MM.1S (cell line): ENCODE results near the gene DRAM1.
"Not testable (repeated sequence)": the region's sequence is repeated elsewhere in the genome, so short reads cannot be mapped to it uniquely, and the experiment has no call there.

Experiments
- DNase-seq: peaks from one replicate; pipeline ENCODE4 v3.0.0-alpha.2; 2015
- H2AFZ ChIP-seq: fragments of 300-600 bp; sonication (generic); 2 replicates; pipeline ENCODE4 v1.6.0; 2016; ENCODE audit warnings: antibody characterized with exemption, low read length
- H3F3A ChIP-seq: fragments of 300-600 bp; sonication (generic); 2 replicates; pipeline ENCODE4 v1.6.1; 2016; ENCODE audit warnings: mild to moderate bottlenecking, antibody characterized with exemption, low read length, moderate library complexity, mixed read lengths; ENCODE audit not compliant: insufficient read depth
- H3K27ac ChIP-seq: fragments of 300-600 bp; sonication (generic); 2 replicates; pipeline ENCODE4 v1.5.1; 2016; ENCODE audit warnings: mild to moderate bottlenecking, low read length
- H3K27me3 ChIP-seq: fragments of 300-600 bp; sonication (generic); replicated peaks from 2 replicates; pipeline ENCODE4 v1.6.0; 2016; ENCODE audit warnings: low read length; ENCODE audit not compliant: insufficient read depth
- H3K36me3 ChIP-seq: fragments of 300-600 bp; sonication (generic); replicated peaks from 2 replicates; pipeline ENCODE4 v1.6.1; 2016; ENCODE audit warnings: mild to moderate bottlenecking, low read length, mixed read lengths; ENCODE audit not compliant: insufficient read depth
- H3K4me1 ChIP-seq: fragments of 300-600 bp; sonication (generic); 2 replicates; pipeline ENCODE4 v1.6.1; 2016; ENCODE audit warnings: low read length, mixed read lengths
- H3K4me2 ChIP-seq: fragments of 300-600 bp; sonication (generic); 2 replicates; pipeline ENCODE4 v1.6.0; 2016; ENCODE audit warnings: low read depth, low read length
- H3K4me3 ChIP-seq: fragments of 300-600 bp; sonication (generic); 2 replicates; pipeline ENCODE4 v1.5.1; 2016; ENCODE audit warnings: low read length, mixed read lengths
- H3K79me2 ChIP-seq: fragments of 300-600 bp; sonication (generic); 2 replicates; pipeline ENCODE4 v1.6.1; 2016; ENCODE audit warnings: mixed run types, low read length, mixed read lengths
- H3K9ac ChIP-seq: fragments of 300-600 bp; sonication (generic); 2 replicates; pipeline ENCODE4 v1.6.1; 2016; ENCODE audit warnings: low read length, mixed read lengths
- H3K9me2 ChIP-seq: fragments of 300-600 bp; sonication (generic); replicated peaks from 2 replicates; pipeline ENCODE4 v1.6.1; 2016; ENCODE audit warnings: mild to moderate bottlenecking, low read length, mixed read lengths; ENCODE audit not compliant: insufficient read depth
- H3K9me3 ChIP-seq: fragments of 300-600 bp; sonication (generic); replicated peaks from 2 replicates; pipeline ENCODE4 v1.6.1; 2016; ENCODE audit warnings: mild to moderate bottlenecking, low read length, mixed read lengths; ENCODE audit not compliant: insufficient read depth
- H4K20me1 ChIP-seq: fragments of 300-600 bp; sonication (generic); 2 replicates; pipeline ENCODE4 v1.6.1; 2016; ENCODE audit warnings: mild to moderate bottlenecking, low read length, moderate library complexity, mixed read lengths; ENCODE audit not compliant: insufficient read depth
- EZH2 ChIP-seq: fragments of 300-600 bp; sonication (generic); optimal IDR thresholded peaks from 2 replicates; pipeline ENCODE3; 2017; ENCODE audit warnings: low read depth, mild to moderate bottlenecking, antibody characterized with exemption, low read length, mixed read lengths
- EZH2phosphoT487 ChIP-seq: fragments of 300-600 bp; sonication (generic); IDR thresholded peaks from 2 replicates; pipeline ENCODE4 v1.6.1; 2018; ENCODE audit warnings: antibody characterized with exemption, low read length
- TF ChIP-seq, protein P1 (sequence below): fragments of 300-600 bp; sonication (generic); IDR thresholded peaks from 2 replicates; pipeline ENCODE4 v1.5.1; 2016; ENCODE audit warnings: antibody characterized with exemption, low read length, mixed read lengths

Gene DRAM1

GRCh38 chr12:101908395-101908794 is 31.0 kb downstream of the DRAM1 start:
- no peaks in the 10 kb centered on the region for H3K9me3 ChIP-seq
- no peaks in the 10 kb centered on the region for H3K9me2 ChIP-seq
- TF ChIP-seq EZH2 (no peak), EZH2phosphoT487 (no peak)
- TF ChIP-seq, protein P1, sequence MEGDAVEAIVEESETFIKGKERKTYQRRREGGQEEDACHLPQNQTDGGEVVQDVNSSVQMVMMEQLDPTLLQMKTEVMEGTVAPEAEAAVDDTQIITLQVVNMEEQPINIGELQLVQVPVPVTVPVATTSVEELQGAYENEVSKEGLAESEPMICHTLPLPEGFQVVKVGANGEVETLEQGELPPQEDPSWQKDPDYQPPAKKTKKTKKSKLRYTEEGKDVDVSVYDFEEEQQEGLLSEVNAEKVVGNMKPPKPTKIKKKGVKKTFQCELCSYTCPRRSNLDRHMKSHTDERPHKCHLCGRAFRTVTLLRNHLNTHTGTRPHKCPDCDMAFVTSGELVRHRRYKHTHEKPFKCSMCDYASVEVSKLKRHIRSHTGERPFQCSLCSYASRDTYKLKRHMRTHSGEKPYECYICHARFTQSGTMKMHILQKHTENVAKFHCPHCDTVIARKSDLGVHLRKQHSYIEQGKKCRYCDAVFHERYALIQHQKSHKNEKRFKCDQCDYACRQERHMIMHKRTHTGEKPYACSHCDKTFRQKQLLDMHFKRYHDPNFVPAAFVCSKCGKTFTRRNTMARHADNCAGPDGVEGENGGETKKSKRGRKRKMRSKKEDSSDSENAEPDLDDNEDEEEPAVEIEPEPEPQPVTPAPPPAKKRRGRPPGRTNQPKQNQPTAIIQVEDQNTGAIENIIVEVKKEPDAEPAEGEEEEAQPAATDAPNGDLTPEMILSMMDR: no peak
- H3F3A ChIP-seq: no peaks in the 10 kb centered on the region
- no peaks in the 10 kb centered on the region for H3K79me2 ChIP-seq
- H3K9ac ChIP-seq: no peak overlapping the region
- H3K4me1 ChIP-seq: peaks cover 5% of the 10 kb centered on the region
- H3K4me3 ChIP-seq: no peak overlapping the region
- H2AFZ ChIP-seq: no peak overlapping the region
- H3K27me3 ChIP-seq: no peaks in the 10 kb centered on the region
- H3K4me2 ChIP-seq: no peak overlapping the region
- DNase-seq: no peak
- no peak overlapping the region for H3K27ac ChIP-seq
- no peaks in the 10 kb centered on the region for H4K20me1 ChIP-seq
- no peaks in the 10 kb centered on the region for H3K36me3 ChIP-seq

DNA sequence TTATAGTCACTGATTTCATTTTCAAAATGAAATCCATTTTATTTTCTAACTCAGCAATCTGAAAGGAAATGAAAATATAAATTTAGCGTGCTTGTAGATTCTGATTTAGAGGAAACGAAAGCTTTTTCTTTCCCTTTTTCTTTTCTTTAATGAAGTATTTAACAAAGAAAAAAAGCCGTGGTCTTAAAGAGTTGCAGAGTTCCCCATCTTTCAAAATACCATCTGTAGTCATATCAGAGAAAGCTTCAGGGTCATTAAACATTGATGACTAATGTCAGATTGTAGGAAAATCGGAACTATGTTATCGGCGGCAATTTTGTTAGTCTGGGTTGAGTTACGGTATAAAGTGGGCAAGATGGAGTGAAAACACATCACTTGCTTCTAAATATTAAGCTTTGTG is 32.3 kb downstream of the DRAM1 start:
- Histone ChIP-seq H3K36me3 (no peaks in the 10 kb centered on the region), H2AFZ (no peak overlapping the region), H4K20me1 (no peaks in the 10 kb centered on the region), H3K9me3 (no peaks in the 10 kb centered on the region), H3F3A (no peaks in the 10 kb centered on the region), H3K9ac (peak overlapping the region; percentile 1; the same call in 1 of the 2 replicates), H3K79me2 (no peaks in the 10 kb centered on the region), H3K4me1 (peaks cover 5% of the 10 kb centered on the region), H3K27me3 (no peaks in the 10 kb centered on the region), H3K9me2 (no peaks in the 10 kb centered on the region), H3K27ac (peak overlapping the region; percentile 1; the same call in 1 of the 2 replicates), H3K4me2 (peak overlapping the region; percentile 21; the same call in 1 of the 2 replicates), H3K4me3 (peak overlapping the region; percentile 46)
- DNase-seq: no peak
- TF ChIP-seq, protein P1: no peak
- TF ChIP-seq EZH2phosphoT487: no peak

DNA sequence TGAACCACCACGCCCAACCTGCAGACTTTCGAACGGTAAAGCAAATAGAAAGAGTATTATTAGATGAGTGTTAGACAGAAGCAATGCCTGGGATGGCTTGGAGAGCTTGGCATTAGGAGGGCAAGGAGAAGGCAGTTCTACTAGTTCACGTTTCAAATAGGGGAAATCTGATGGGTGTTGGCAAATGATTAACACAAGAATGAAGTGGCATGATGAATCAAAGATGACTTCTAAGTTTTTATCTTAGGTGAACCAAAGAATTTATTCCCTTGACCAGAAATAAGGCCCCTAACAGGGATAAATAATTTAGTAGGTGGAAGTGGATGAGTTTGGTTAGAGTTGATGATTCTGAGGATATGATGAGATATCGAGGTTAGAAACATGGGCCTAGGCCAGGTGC is 38.5 kb downstream of the DRAM1 start:
- Histone ChIP-seq H3K9me2 (no peaks in the 10 kb centered on the region), H3K36me3 (no peaks in the 10 kb centered on the region), H3K4me2 (no peak overlapping the region), H2AFZ (no peak overlapping the region), H4K20me1 (no peaks in the 10 kb centered on the region), H3K79me2 (no peaks in the 10 kb centered on the region), H3K27me3 (no peaks in the 10 kb centered on the region), H3K9me3 (no peaks in the 10 kb centered on the region), H3K27ac (no peak overlapping the region), H3K4me3 (no peak overlapping the region), H3K4me1 (peaks cover 8% of the 10 kb centered on the region; the same call in 1 of the 2 replicates), H3K9ac (no peak overlapping the region), H3F3A (no peaks in the 10 kb centered on the region)
- TF ChIP-seq, protein P1: no peak
- TF ChIP-seq EZH2phosphoT487 (no peak), EZH2 (no peak)
- no peak for DNase-seq

- H3K9me3 ChIP-seq, H3K36me3 ChIP-seq, H3K79me2 ChIP-seq, H3K9ac ChIP-seq, H2AFZ ChIP-seq, H3K4me2 ChIP-seq, H3K27me3 ChIP-seq, DNase-seq, H3F3A ChIP-seq, H3K4me3 ChIP-seq, H3K27ac ChIP-seq, H3K4me1 ChIP-seq, H4K20me1 ChIP-seq, H3K9me2 ChIP-seq: not testable (repeated sequence)
These were observed 41.4 kb downstream of the DRAM1 start for GRCh38 chr12:101918805-101919204.
